Psoas muscle (tissue), 8 donors: ENCODE measurements around the gene YTHDC1. TPM values are rescaled to one million over a fixed set of nuclear protein-coding genes. Genes with fewer than 3 reads are reported as not detected.

Experiments used
- ATAC-seq, 4 donors: fragments of 200-7000 bp; cut with Tn5 transposase; one replicate each; pipeline ENCODE4 v1.9.1; 2020; ENCODE audit warnings: moderate library complexity in 3 of 4, mild to moderate bottlenecking in 2 of 4
- DNase-seq, 2 donors: peaks; one replicate each; pipeline ENCODE4 v3.0.0-alpha.2; 2020
- H3K27ac ChIP-seq: fragments of 200-600 bp; one replicate; pipeline ENCODE4 v1.8.0; 2022
- H3K27me3 ChIP-seq, 3 donors: fragments of 200-600 bp in 1 of 3; one replicate each; pipeline versions ENCODE4 v1.6.1 to v1.8.0; 2013 to 2022; ENCODE audit warnings: low read length in 2 of 3, mild to moderate bottlenecking in 2 of 3, moderate library complexity in 1 of 3; ENCODE audit not compliant: insufficient read depth in 3 of 3
- H3K36me3 ChIP-seq, 2 donors: fragments of 200-600 bp in 1 of 2; one replicate each; pipeline versions ENCODE4 v1.6.1 to v1.8.0; 2013 to 2022; ENCODE audit warnings: low read depth in 1 of 2, mild to moderate bottlenecking in 1 of 2, moderate library complexity in 1 of 2; ENCODE audit not compliant: insufficient read depth in 1 of 2
- H3K4me1 ChIP-seq: fragments of 200-600 bp; one replicate; pipeline ENCODE4 v1.8.0; 2022
- H3K4me3 ChIP-seq: fragments of 200-600 bp; one replicate; pipeline ENCODE4 v1.8.0; 2022; ENCODE audit warnings: mild to moderate bottlenecking
- H3K9me3 ChIP-seq: fragments of 200-600 bp; one replicate; pipeline ENCODE4 v1.8.0; 2022
- CTCF ChIP-seq: fragments of 200-600 bp; IDR thresholded peaks from one replicate; pipeline ENCODE4 v1.8.0; 2022; ENCODE audit warnings: antibody characterized with exemption
- WGBS, 3 donors: extraction: QIAGEN DNeasy Blood & Tissue Kit; methylation state at CpG; one replicate each; pipeline versions ENCODE4 v1.1.6 to v1.1.7; 2013; 5-methylcytosine and 5-hydroxymethylcytosine counted together
- intact Hi-C, 2 donors: fragments of 100-400 bp; cut with DNase I; formaldehyde crosslinking; loops; one replicate each; pipeline versions ENCODE4 v1.11.0 to v1.14.2; 2022
- polyA plus RNA-seq, 3 donors: library from polyadenylated mRNA; stranded (reverse); fragments of 200-250 nt; gene quantifications; one replicate each; pipeline ENCODE4 v1.2.3, GENCODE V29; 2013
- total RNA-seq, 4 donors: library from RNA; stranded (reverse); fragmentation: NEBNext Ultra II Directional in 2 of 4; extraction: Animal tissue kit (Norgen Biotek cat#: 25700) in 2 of 4; gene quantifications; one replicate each; pipeline versions ENCODE4 v1.2.1 to v1.2.4, GENCODE V29; 2021 to 2023
- donor health status: healthy with polysubstance abuse.
- donor health status: DM: no; HTN: no; CAD: no; lungs with moderate emphysema.
- donor health status: Bipolar disorder and iron deficiency.
- donor health status: healthy.
- donor health status: DM: yes; HTN: yes; CAD: no.
- donor health status: DM: no; HTN: no; CAD: no.
- donor health status: DM: no; HTN: no; CAD: no.
- donor health status: DM: yes; HTN: yes; CAD: no.

The YTHDC1 gene
- total and polyA plus RNA-seq, 7 donors = 19.1 to 58.5 (median 43.2) TPM

- ATAC-seq (no peak), DNase-seq (no peak)
- no peaks in the 10 kb centered on the region for H3K9me3 ChIP-seq
- H3K27ac ChIP-seq = no peak overlapping the region
- H3K36me3 ChIP-seq = peaks cover 3 to 63% of the 10 kb centered on the region in 2 donors
- H3K4me3 ChIP-seq = no peak overlapping the region
- TF ChIP-seq CTCF = no peak
- intact Hi-C loops = no loop called here
- peaks cover 38% of the 10 kb centered on the region for H3K4me1 ChIP-seq
- H3K27me3 ChIP-seq = no peaks in the 10 kb centered on the region
Observed at GRCh38 chr4:68336530-68336929, 13.4 kb downstream of the YTHDC1 start.

GRCh38 chr4:68326141-68326540, 23.7 kb downstream of the YTHDC1 start:
- H3K27ac ChIP-seq = no peak overlapping the region
- ATAC-seq (no peak), DNase-seq (no peak)
- no peaks in the 10 kb centered on the region for H3K27me3 ChIP-seq
- no peaks in the 10 kb centered on the region for H3K4me1 ChIP-seq
- no peak overlapping the region for H3K4me3 ChIP-seq
- 52 to 79% (median 53%) methylated on average over 1 of the region's 1 CpG for WGBS, 3 donors
- peaks cover 2 to 100% of the 10 kb centered on the region in 2 donors for H3K36me3 ChIP-seq
- no peak for TF ChIP-seq CTCF
- H3K9me3 ChIP-seq = no peaks in the 10 kb centered on the region
- intact Hi-C loops = no loop called here

GRCh38 chr4:68324519-68325262, 25.2 kb downstream of the YTHDC1 start:
- H3K9me3 ChIP-seq = no peaks in the 10 kb centered on the region
- DNase-seq (no peak), ATAC-seq (no peak)
- peaks cover 2 to 100% of the 10 kb centered on the region in 2 donors for H3K36me3 ChIP-seq
- intact Hi-C loops = no loop called here
- no peak overlapping the region for H3K4me3 ChIP-seq
- no peak overlapping the region for H3K27ac ChIP-seq
- no peaks in the 10 kb centered on the region for H3K27me3 ChIP-seq
- WGBS, 3 donors = 89 to 92% (median 92%) methylated on average over 4 of the region's 4 CpGs
- no peak for TF ChIP-seq CTCF
- H3K4me1 ChIP-seq = no peaks in the 10 kb centered on the region

GRCh38 chr4:68319040-68319439, 30.9 kb downstream of the YTHDC1 start:
- Histone ChIP-seq H3K27me3 (no peaks in the 10 kb centered on the region), H3K4me1 (no peaks in the 10 kb centered on the region), H3K27ac (no peak overlapping the region), H3K4me3 (no peak overlapping the region), H3K9me3 (no peaks in the 10 kb centered on the region), H3K36me3 (peaks cover 2 to 100% of the 10 kb centered on the region in 2 donors)
- no peak for DNase-seq
- intact Hi-C loops = no loop called here
- no peak for TF ChIP-seq CTCF
- 94 to 97% (median 94%) methylated on average over 1 of the region's 1 CpG for WGBS, 3 donors
- ATAC-seq = no peak
